HL-60 (cell line): ENCODE data around the gene KRI1.
"Not testable (repeated sequence)": the region's sequence is repeated elsewhere in the genome, so short reads cannot be mapped to it uniquely, and the experiment has no call there.

Experiments
- DNase-seq, 2 experiments: peaks; one replicate each; pipeline ENCODE4 v3.0.0-alpha.2; 2010 to 2020; ENCODE audit warnings: low read depth in 1 of 2, low spot score in 1 of 2
- H3K27ac ChIP-seq: fragments of 250-450 bp; sonication (Bioruptor Pico); replicated peaks from 2 replicates; pipeline ENCODE4 v1.5.1; 2020; ENCODE audit warnings: mild to moderate bottlenecking, moderate library complexity
- H3K27me3 ChIP-seq: fragments of 250-450 bp; sonication (Bioruptor Pico); 2 replicates; pipeline ENCODE4 v1.5.1; 2021; ENCODE audit warnings: mild to moderate bottlenecking, moderate library complexity; ENCODE audit not compliant: insufficient read depth, poor library complexity, severe bottlenecking
- H3K4me3 ChIP-seq: replicated peaks from 2 replicates; pipeline ENCODE4 v1.5.1; 2011; ENCODE audit warnings: mild to moderate bottlenecking, control low read depth, low read length; ENCODE audit not compliant: insufficient read depth
- CTCF ChIP-seq: IDR thresholded peaks from one replicate; pipeline ENCODE4 v1.5.1; 2011; ENCODE audit warnings: low read length, control low read depth, inconsistent platforms; ENCODE audit not compliant: insufficient read depth
- GABPA ChIP-seq: IDR thresholded peaks from 2 replicates; pipeline ENCODE4 v1.6.1; 2012; ENCODE audit warnings: low read depth
- POLR2AphosphoS5 ChIP-seq: IDR thresholded peaks from 2 replicates; pipeline ENCODE4 v1.6.1; 2012; ENCODE audit warnings: low read depth
- REST ChIP-seq: IDR thresholded peaks from 2 replicates; pipeline ENCODE4 v1.6.1; 2012; ENCODE audit warnings: low read depth; ENCODE audit not compliant: insufficient replicate concordance
- SPI1 ChIP-seq: IDR thresholded peaks from 2 replicates; pipeline ENCODE4 v1.6.1; 2012; ENCODE audit warnings: low read depth, mild to moderate bottlenecking, borderline replicate concordance

Gene KRI1

GRCh38 chr19:10577951-10578350 is 12.1 kb upstream of the KRI1 start:
- TF ChIP-seq SPI1 = no peak
- no peak for TF ChIP-seq CTCF
- no peak for TF ChIP-seq GABPA
- TF ChIP-seq POLR2AphosphoS5 = no peak
- TF ChIP-seq REST = no peak
- Histone ChIP-seq H3K27ac (no peak overlapping the region), H3K27me3 (no peaks in the 10 kb centered on the region), H3K4me3 (no peak overlapping the region)
- DNase-seq = no peak

GRCh38 chr19:10575011-10575716 is 9.4 kb upstream of the KRI1 start:
- DNase-seq = no peak
- Histone ChIP-seq H3K4me3 (no peak overlapping the region), H3K27ac (no peak overlapping the region), H3K27me3 (no peaks in the 10 kb centered on the region)
- TF ChIP-seq GABPA = no peak
- no peak for TF ChIP-seq SPI1
- no peak for TF ChIP-seq REST
- TF ChIP-seq CTCF = no peak
- TF ChIP-seq POLR2AphosphoS5 = no peak

GRCh38 chr19:10574462-10574861 is 8.7 kb upstream of the KRI1 start:
- H3K27me3 ChIP-seq = no peaks in the 10 kb centered on the region
- H3K4me3 ChIP-seq = no peak overlapping the region
- DNase-seq = no peak
- TF ChIP-seq GABPA (no peak), REST (no peak), SPI1 (no peak), CTCF (no peak), POLR2AphosphoS5 (no peak)
- no peak overlapping the region for H3K27ac ChIP-seq

GRCh38 chr19:10573793-10574192 is 8.0 kb upstream of the KRI1 start:
- not testable (repeated sequence) for H3K4me3 ChIP-seq, DNase-seq, H3K27me3 ChIP-seq, H3K27ac ChIP-seq
